DND-41 (cell line): ENCODE results near the gene PHOX2A.
A peak's percentile ranks its signal among the peaks of the same experiment; 100 is the strongest.

Experiments
- ATAC-seq: fragments of 200-7000 bp; cut with Tn5 transposase; 3 replicates; pipeline ENCODE4 v1.9.1; 2021; ENCODE audit warnings: low read depth; ENCODE audit not compliant: insufficient read depth
- DNase-seq: peaks from one replicate; pipeline ENCODE4 v3.0.0-alpha.2; 2020
- H2AFZ ChIP-seq: 2 replicates; pipeline ENCODE4 v1.6.0; 2012; ENCODE audit warnings: low read depth, low read length
- H3K27ac ChIP-seq: 2 replicates; pipeline ENCODE4 v1.5.1; 2012; ENCODE audit warnings: low read length, inconsistent platforms
- H3K27me3 ChIP-seq: fragments of 200-600 bp; sonication (generic); 2 replicates; pipeline ENCODE4 v1.6.0; 2012; ENCODE audit warnings: low read length, mild to moderate bottlenecking, inconsistent platforms; ENCODE audit not compliant: insufficient read depth, poor library complexity
- H3K36me3 ChIP-seq: 2 replicates; pipeline ENCODE4 v1.5.1; 2012; ENCODE audit warnings: low read length, inconsistent platforms; ENCODE audit not compliant: insufficient read depth
- H3K4me1 ChIP-seq: 2 replicates; pipeline ENCODE4 v1.5.1; 2012; ENCODE audit warnings: mild to moderate bottlenecking, low read length; ENCODE audit not compliant: insufficient read depth
- H3K4me2 ChIP-seq: 2 replicates; pipeline ENCODE4 v1.6.0; 2012; ENCODE audit warnings: mild to moderate bottlenecking, moderate library complexity, low read length, inconsistent platforms; ENCODE audit not compliant: insufficient read depth
- H3K4me3 ChIP-seq, 2 experiments: fragments of 200-600 bp in 1 of 2; shearing (Covaris generic) in 1 of 2; 2 replicates each; pipeline ENCODE4 v1.5.1; 2012 to 2016; ENCODE audit warnings: inconsistent platforms in 2 of 2, low read length in 2 of 2, mild to moderate bottlenecking in 2 of 2, low read depth in 1 of 2, moderate library complexity in 1 of 2
- H3K79me2 ChIP-seq: 2 replicates; pipeline ENCODE4 v1.6.0; 2012; ENCODE audit warnings: low read length, inconsistent platforms; ENCODE audit not compliant: insufficient read depth
- H3K9ac ChIP-seq: 2 replicates; pipeline ENCODE4 v1.6.0; 2012; ENCODE audit warnings: low read depth, mild to moderate bottlenecking, inconsistent platforms, low read length, moderate library complexity
- H3K9me3 ChIP-seq: 2 replicates; pipeline ENCODE4 v1.5.1; 2012; ENCODE audit warnings: low read length, moderate library complexity, mild to moderate bottlenecking, inconsistent platforms; ENCODE audit not compliant: insufficient read depth, severe bottlenecking
- H4K20me1 ChIP-seq: 2 replicates; pipeline ENCODE4 v1.6.0; 2012; ENCODE audit warnings: low read length; ENCODE audit not compliant: insufficient read depth
- EZH2 ChIP-seq: IDR thresholded peaks from 3 replicates; pipeline ENCODE4 v1.6.1; 2012; ENCODE audit warnings: borderline replicate concordance, low read depth, mild to moderate bottlenecking, moderate library complexity, low read length, inconsistent platforms; ENCODE audit not compliant: severe bottlenecking
- TF ChIP-seq, protein P1 (sequence below): IDR thresholded peaks from 2 replicates; pipeline ENCODE4 v1.5.1; 2012; ENCODE audit warnings: borderline replicate concordance, low read length, moderate library complexity, mild to moderate bottlenecking; ENCODE audit not compliant: poor library complexity, severe bottlenecking; ENCODE audit errors: extremely low read depth

PHOX2A gene

DNA sequence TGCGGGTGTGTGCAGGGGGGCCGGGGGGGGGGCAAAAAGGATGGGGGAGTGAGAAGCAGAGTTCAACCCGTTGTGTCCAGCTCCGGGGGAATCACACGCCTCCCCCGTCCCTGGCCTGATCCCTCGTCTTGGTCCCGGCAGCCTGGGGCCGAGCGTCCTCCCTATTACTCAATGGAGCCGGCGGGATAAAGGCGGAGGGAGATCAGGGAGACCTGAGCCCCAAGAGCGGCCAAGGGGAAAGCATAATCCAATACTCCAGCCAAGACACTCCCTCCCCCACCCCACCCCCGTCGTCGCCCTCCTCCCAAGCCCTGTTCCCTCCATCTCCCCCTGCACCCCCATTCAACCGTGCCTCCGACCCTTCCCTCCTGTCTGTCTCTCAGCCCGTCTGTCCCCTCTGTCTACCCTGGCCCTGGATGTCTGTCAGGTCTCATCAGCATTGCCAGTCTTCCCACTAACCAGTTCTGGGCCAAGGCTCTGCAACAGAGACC, 2.6 kb downstream of the PHOX2A start:
- DNase-seq: no peak
- no peaks in the 10 kb centered on the region for H3K9me3 ChIP-seq
- no peak overlapping the region for H3K4me3 ChIP-seq

DNA sequence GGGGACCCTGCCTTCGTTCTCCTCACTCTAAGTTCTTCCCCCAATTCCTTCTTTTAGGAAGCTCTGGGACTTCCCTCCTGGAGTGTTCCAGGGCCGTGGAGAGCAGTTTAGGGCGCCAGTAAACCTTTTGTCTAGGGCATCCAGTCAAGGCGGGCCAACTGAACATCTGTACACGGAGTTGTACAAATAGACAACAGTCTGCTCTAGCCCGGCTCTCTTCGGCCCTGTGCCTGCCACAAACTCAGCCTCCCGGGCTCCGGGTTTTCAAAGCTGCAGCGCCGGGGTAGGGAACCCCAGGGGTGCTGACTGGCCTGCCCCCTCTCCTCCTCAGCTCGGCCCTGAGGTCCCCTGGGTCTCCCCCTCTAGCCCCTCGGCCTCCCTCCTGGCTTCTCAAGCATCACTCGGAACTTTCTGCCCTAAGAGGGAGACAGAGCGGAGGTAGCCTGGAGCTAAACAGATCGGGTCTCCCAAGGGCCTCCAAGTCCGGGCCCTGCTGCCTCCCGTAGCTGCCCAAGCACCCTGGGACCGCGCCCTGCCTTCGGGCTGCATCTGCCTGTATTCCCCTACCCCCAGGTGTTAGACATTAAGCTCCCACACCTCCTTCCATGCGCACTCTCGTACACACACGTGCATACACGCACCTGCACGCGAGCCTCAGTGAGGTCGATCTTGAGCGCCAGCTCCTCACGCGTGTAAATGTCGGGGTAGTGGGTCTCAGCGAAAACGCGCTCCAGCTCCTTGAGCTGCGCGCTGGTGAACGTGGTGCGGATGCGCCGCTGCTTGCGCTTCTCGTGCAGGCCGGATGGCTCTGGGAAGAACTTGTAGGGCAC, 3.3 kb downstream of the PHOX2A start:
- Histone ChIP-seq H3K9ac (no peak overlapping the region), H4K20me1 (peaks cover 12% of the 10 kb centered on the region; the same call in 1 of the 2 replicates), H3K9me3 (no peaks in the 10 kb centered on the region), H3K27me3 (no peaks in the 10 kb centered on the region), H3K79me2 (no peaks in the 10 kb centered on the region), H2AFZ (no peak overlapping the region), H3K36me3 (peaks cover 29% of the 10 kb centered on the region), H3K4me1 (no peaks in the 10 kb centered on the region), H3K27ac (no peak overlapping the region), H3K4me3 (no peak overlapping the region), H3K4me2 (no peak overlapping the region)
- DNase-seq (no peak), ATAC-seq (0 out of 3 replicates have a peak, but pooled peaks have one; percentile 12)
- TF ChIP-seq, protein P1, sequence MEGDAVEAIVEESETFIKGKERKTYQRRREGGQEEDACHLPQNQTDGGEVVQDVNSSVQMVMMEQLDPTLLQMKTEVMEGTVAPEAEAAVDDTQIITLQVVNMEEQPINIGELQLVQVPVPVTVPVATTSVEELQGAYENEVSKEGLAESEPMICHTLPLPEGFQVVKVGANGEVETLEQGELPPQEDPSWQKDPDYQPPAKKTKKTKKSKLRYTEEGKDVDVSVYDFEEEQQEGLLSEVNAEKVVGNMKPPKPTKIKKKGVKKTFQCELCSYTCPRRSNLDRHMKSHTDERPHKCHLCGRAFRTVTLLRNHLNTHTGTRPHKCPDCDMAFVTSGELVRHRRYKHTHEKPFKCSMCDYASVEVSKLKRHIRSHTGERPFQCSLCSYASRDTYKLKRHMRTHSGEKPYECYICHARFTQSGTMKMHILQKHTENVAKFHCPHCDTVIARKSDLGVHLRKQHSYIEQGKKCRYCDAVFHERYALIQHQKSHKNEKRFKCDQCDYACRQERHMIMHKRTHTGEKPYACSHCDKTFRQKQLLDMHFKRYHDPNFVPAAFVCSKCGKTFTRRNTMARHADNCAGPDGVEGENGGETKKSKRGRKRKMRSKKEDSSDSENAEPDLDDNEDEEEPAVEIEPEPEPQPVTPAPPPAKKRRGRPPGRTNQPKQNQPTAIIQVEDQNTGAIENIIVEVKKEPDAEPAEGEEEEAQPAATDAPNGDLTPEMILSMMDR: no peak
- TF ChIP-seq EZH2: no peak

More for the DNA sequence above, 2.6 kb downstream of the PHOX2A start:
- Histone ChIP-seq H4K20me1 (peaks cover 12% of the 10 kb centered on the region; the same call in 1 of the 2 replicates), H2AFZ (no peak overlapping the region), H3K4me1 (no peaks in the 10 kb centered on the region), H3K4me2 (no peak overlapping the region), H3K36me3 (peaks cover 22% of the 10 kb centered on the region), H3K27ac (no peak overlapping the region), H3K27me3 (peaks cover 4% of the 10 kb centered on the region), H3K79me2 (no peaks in the 10 kb centered on the region), H3K9ac (no peak overlapping the region)
- no peak for ATAC-seq
- no peak for TF ChIP-seq EZH2
- TF ChIP-seq, protein P1: no peak

DNA sequence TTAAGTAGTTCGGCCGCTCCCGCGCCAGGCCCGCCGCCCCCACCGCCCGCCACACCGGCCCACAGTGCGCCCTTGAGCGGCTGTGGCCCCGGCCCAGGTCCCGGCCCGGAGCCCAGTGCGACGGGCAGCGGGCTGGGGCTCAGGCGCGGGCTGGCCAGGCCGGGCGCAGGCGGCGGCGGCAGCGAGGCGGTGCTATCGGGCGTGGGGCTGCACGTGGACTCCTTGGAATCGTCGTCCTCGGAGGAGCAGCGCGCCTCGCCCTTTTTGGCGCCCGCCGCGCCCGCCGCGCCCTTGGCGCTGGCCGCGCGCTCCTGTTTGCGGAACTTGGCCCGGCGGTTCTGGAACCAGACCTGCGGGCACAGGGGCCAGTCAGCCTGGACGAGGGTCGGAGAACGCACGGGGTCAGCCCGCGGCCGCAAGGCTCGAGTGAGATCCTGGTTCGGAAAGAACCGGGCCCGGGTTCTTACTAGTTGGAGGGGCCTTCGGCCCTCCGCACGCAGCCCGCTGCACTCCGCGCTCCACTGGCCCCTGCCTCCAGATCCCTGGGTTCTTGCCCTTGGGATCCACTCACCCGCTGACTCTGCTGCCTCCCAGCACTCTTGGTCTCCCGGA, 4.0 kb downstream of the PHOX2A start:
- TF ChIP-seq EZH2: no peak
- TF ChIP-seq, protein P1: no peak
- H3K27me3 ChIP-seq: no peaks in the 10 kb centered on the region
- no peak overlapping the region for H3K4me2 ChIP-seq
- no peaks in the 10 kb centered on the region for H3K9me3 ChIP-seq
- H3K27ac ChIP-seq: no peak overlapping the region
- H3K4me3 ChIP-seq: no peak overlapping the region
- ATAC-seq: 0 out of 3 replicates have a peak, but pooled peaks have one; percentile 3
- peaks cover 36% of the 10 kb centered on the region for H3K36me3 ChIP-seq
- H2AFZ ChIP-seq: no peak overlapping the region
- peaks cover 16% of the 10 kb centered on the region; the same call in 1 of the 2 replicates for H4K20me1 ChIP-seq
- H3K9ac ChIP-seq: no peak overlapping the region
- no peaks in the 10 kb centered on the region for H3K4me1 ChIP-seq
- DNase-seq: no peak
- no peaks in the 10 kb centered on the region for H3K79me2 ChIP-seq
